Esophagus squamous epithelium (tissue), 4 donors: ENCODE measurements around the gene UGT2B10.

ENCODE experiments used
- CTCF ChIP-seq, 6 experiments: fragments of 450-650 bp in 4 of 6; fragments of 200-600 bp in 2 of 6; sonication (generic) in 2 of 6; IDR thresholded peaks; one replicate each; pipeline ENCODE4 v1.5.1; 2016 to 2019; ENCODE audit warnings: antibody characterized with exemption in 6 of 6, mild to moderate bottlenecking in 4 of 6, moderate library complexity in 4 of 6
- POLR2A ChIP-seq, 4 donors: fragments of 450-650 bp; IDR thresholded peaks; one replicate each; pipeline ENCODE4 v1.6.1; 2017; ENCODE audit warnings: antibody characterized with exemption in 4 of 4, mild to moderate bottlenecking in 4 of 4, moderate library complexity in 3 of 4

- TF ChIP-seq CTCF (IDR thresholded peaks at IDR 0.05): no peak
- TF ChIP-seq POLR2A (IDR thresholded peaks at IDR 0.05): no peak
Observed at GRCh38 chr4:68874507-68874906, 58.7 kb downstream of the UGT2B10 start.
